GM18858 (cell line): Measurements from ENCODE around the gene UBE2D4.
"Not testable (repeated sequence)": the region's sequence is repeated elsewhere in the genome, so short reads cannot be mapped to it uniquely, and the experiment has no call there.

Experiments
- ATAC-seq: cut with Tn5 transposase; IDR thresholded peaks from one replicate; pipeline ENCODE4 v1.9.1; 2021; ENCODE audit not compliant: unreplicated experiment

The UBE2D4 gene

GRCh38 chr7:43925984-43926797 lies at the start of gene UBE2D4:
UBE2D4 (plus strand) TSS chr7:43926436; CDS start chr7:43926533, 97 bp downstream.
- peak; percentile 78 for ATAC-seq

GRCh38 chr7:43876976-43877745 lies 49.1 kb upstream of the UBE2D4 start:
- no peak for ATAC-seq

GRCh38 chr7:43877968-43878864 lies 48.0 kb upstream of the UBE2D4 start:
- no peak for ATAC-seq

- ATAC-seq, result no peak
Measured at GRCh38 chr7:43878867-43879266, 47.4 kb upstream of the UBE2D4 start.

- ATAC-seq, result no peak
Measured at GRCh38 chr7:43879477-43879876, 46.8 kb upstream of the UBE2D4 start.

GRCh38 chr7:43880596-43880995 lies 45.6 kb upstream of the UBE2D4 start:
- ATAC-seq, result no peak

- no peak for ATAC-seq
Measured at GRCh38 chr7:43884209-43884608, 42.0 kb upstream of the UBE2D4 start.

GRCh38 chr7:43884617-43885016 lies 41.6 kb upstream of the UBE2D4 start:
- ATAC-seq, result no peak

- ATAC-seq, result no peak
Measured at GRCh38 chr7:43888993-43889945, 37.0 kb upstream of the UBE2D4 start.

- ATAC-seq, result no peak
Measured at GRCh38 chr7:43890468-43890867, 35.8 kb upstream of the UBE2D4 start.

GRCh38 chr7:43891069-43891955 lies 34.9 kb upstream of the UBE2D4 start:
- no peak for ATAC-seq

- ATAC-seq, result no peak
Measured at GRCh38 chr7:43895847-43896415, 30.3 kb upstream of the UBE2D4 start.

- not testable (repeated sequence) for ATAC-seq
Measured at GRCh38 chr7:43898571-43898970, 27.7 kb upstream of the UBE2D4 start.

GRCh38 chr7:43902542-43903054 lies 23.6 kb upstream of the UBE2D4 start:
- no peak for ATAC-seq

GRCh38 chr7:43904533-43905208 lies 21.6 kb upstream of the UBE2D4 start:
- no peak for ATAC-seq

- no peak for ATAC-seq
Measured at GRCh38 chr7:43905209-43905946, 20.9 kb upstream of the UBE2D4 start.

GRCh38 chr7:43905956-43906330 lies 20.3 kb upstream of the UBE2D4 start:
- peak; percentile 9 for ATAC-seq
